Measurements from ENCODE around the gene SUPT3H. TPM values are rescaled to one million over a fixed set of nuclear protein-coding genes. Genes with fewer than 3 reads are reported as not detected.
A peak's percentile ranks its signal among the peaks of the same experiment; 100 is the strongest.

The SUPT3H gene
- total RNA-seq, 3 donors from 2014 or later = 6.9 to 15.1 (median 13.6) TPM

- Histone ChIP-seq H3K4me3 (peak overlapping the region; percentile 65 to 93 (median 69)), H3K36me3 (no peaks in the 10 kb centered on the region), H3K4me1 (no peaks in the 10 kb centered on the region), H3K9me3 (no peaks in the 10 kb centered on the region), H3K27me3 (no peaks in the 10 kb centered on the region), H3K27ac (peak overlapping the region; percentile 97 to 99)
- intact Hi-C loops (cut with DNase I; ENCODE audit: low total_unique reads) = loop anchor here (2.0 kb wide), 1 partner anchor 72 kb away; no protein-coding TSS in a partner anchor
- TF ChIP-seq POLR2AphosphoS5 (IDR thresholded peaks at IDR 0.05) (peak in 1 of 3 donors; percentile 3), POLR2A (IDR thresholded peaks at IDR 0.05) (no peak)
- TF ChIP-seq, protein P1, sequence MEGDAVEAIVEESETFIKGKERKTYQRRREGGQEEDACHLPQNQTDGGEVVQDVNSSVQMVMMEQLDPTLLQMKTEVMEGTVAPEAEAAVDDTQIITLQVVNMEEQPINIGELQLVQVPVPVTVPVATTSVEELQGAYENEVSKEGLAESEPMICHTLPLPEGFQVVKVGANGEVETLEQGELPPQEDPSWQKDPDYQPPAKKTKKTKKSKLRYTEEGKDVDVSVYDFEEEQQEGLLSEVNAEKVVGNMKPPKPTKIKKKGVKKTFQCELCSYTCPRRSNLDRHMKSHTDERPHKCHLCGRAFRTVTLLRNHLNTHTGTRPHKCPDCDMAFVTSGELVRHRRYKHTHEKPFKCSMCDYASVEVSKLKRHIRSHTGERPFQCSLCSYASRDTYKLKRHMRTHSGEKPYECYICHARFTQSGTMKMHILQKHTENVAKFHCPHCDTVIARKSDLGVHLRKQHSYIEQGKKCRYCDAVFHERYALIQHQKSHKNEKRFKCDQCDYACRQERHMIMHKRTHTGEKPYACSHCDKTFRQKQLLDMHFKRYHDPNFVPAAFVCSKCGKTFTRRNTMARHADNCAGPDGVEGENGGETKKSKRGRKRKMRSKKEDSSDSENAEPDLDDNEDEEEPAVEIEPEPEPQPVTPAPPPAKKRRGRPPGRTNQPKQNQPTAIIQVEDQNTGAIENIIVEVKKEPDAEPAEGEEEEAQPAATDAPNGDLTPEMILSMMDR (IDR thresholded peaks at IDR 0.05) = no peak
- no peak for DNase-seq (ENCODE audit: low spot score in 2 of 2)
Measured at GRCh38 chr6:45378334-45378926, 696 bp upstream of the SUPT3H start.

DNA sequence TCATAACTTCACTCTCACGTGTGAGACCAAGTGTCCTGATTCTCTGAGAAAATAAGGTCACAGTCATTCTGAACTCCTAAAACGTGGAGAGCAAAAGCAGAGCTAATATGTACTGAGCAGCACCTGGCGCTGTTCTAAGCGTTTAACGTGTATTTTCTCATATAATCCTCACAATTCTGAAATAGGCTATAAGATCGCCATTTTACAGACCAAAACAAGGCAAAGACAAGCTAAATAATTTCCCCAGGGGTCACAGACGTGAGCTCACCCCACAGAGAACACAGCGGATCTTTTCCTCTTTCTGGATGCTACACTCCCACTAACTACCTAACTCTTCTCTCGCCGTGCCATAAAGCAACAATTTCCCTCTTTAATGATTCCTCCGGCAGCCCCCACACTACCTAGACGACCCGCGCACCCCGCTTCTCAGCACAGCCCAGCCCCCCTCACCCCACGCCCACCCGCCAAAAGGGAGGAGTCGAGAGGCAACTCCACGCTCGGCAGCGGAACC is 636 bp downstream of the SUPT3H start:
- H3K27me3 ChIP-seq = no peaks in the 10 kb centered on the region
- no peaks in the 10 kb centered on the region for H3K9me3 ChIP-seq
- no peak for DNase-seq (ENCODE audit: low spot score in 2 of 2)
- TF ChIP-seq POLR2AphosphoS5 (IDR thresholded peaks at IDR 0.05) (no peak), POLR2A (IDR thresholded peaks at IDR 0.05) (no peak)
- TF ChIP-seq, protein P1 (IDR thresholded peaks at IDR 0.05) = no peak
- peak overlapping the region; percentile 65 to 93 (median 69) for H3K4me3 ChIP-seq
- no peaks in the 10 kb centered on the region for H3K36me3 ChIP-seq
- H3K27ac ChIP-seq = peak overlapping the region; percentile 97 to 99
- intact Hi-C loops (cut with DNase I; ENCODE audit: low total_unique reads) = no loop called here
- H3K4me1 ChIP-seq = no peaks in the 10 kb centered on the region

GRCh38 chr6:45376310-45377042 is 1.3 kb downstream of the SUPT3H start:
- no peak for TF ChIP-seq POLR2AphosphoS5 (IDR thresholded peaks at IDR 0.05)
- TF ChIP-seq, protein P1 (IDR thresholded peaks at IDR 0.05) = no peak
- no peak for TF ChIP-seq POLR2A (IDR thresholded peaks at IDR 0.05)
- no peaks in the 10 kb centered on the region for H3K36me3 ChIP-seq
- H3K27ac ChIP-seq = peak overlapping the region; percentile 97 to 99
- H3K27me3 ChIP-seq = no peaks in the 10 kb centered on the region
- intact Hi-C loops (cut with DNase I; ENCODE audit: low total_unique reads) = no loop called here
- no peak for DNase-seq (ENCODE audit: low spot score in 2 of 2)
- H3K9me3 ChIP-seq = no peaks in the 10 kb centered on the region
- H3K4me3 ChIP-seq = peak overlapping the region; percentile 65 to 93 (median 69)
- H3K4me1 ChIP-seq = no peaks in the 10 kb centered on the region

GRCh38 chr6:45375449-45375848 is 2.3 kb downstream of the SUPT3H start:
- no peak for TF ChIP-seq POLR2A (IDR thresholded peaks at IDR 0.05)
- TF ChIP-seq, protein P1 (IDR thresholded peaks at IDR 0.05) = no peak
- TF ChIP-seq POLR2AphosphoS5 (IDR thresholded peaks at IDR 0.05) = no peak
- intact Hi-C loops (cut with DNase I; ENCODE audit: low total_unique reads) = no loop called here
- H3K4me3 ChIP-seq = no peak overlapping the region
- no peaks in the 10 kb centered on the region for H3K36me3 ChIP-seq
- H3K4me1 ChIP-seq = no peaks in the 10 kb centered on the region
- no peak overlapping the region for H3K27ac ChIP-seq
- no peak for DNase-seq (ENCODE audit: low spot score in 2 of 2)
- H3K9me3 ChIP-seq = no peaks in the 10 kb centered on the region
- H3K27me3 ChIP-seq = no peaks in the 10 kb centered on the region

Data from breast epithelium (tissue), 4 donors.